Liver (tissue), 2 donors: ENCODE results near the gene MLLT6.

ENCODE experiments used
- CTCF ChIP-seq: fragments of 150-350 bp; IDR thresholded peaks from 2 replicates; pipeline ENCODE4 v1.5.1; 2017; ENCODE audit warnings: improper control_type of control experiment, low read depth, low read length; ENCODE audit not compliant: missing input control
- FOXA1 ChIP-seq: IDR thresholded peaks from 2 replicates; pipeline ENCODE4 v1.6.1; 2016; ENCODE audit warnings: antibody characterized with exemption
- MAX ChIP-seq: IDR thresholded peaks from 2 replicates; pipeline ENCODE4 v1.6.1; 2016; ENCODE audit warnings: antibody characterized with exemption
- donor health status: healthy.

GRCh38 chr17:38762231-38762630 is 57.2 kb downstream of the MLLT6 start:
- no peak for TF ChIP-seq MAX
- TF ChIP-seq FOXA1 = no peak
- no peak for TF ChIP-seq CTCF
